ENCODE data around the gene SEMA3A. TPM values are rescaled to one million over a fixed set of nuclear protein-coding genes. Genes with fewer than 3 reads are reported as not detected.

SEMA3A gene
- total RNA-seq, 2 experiments from 2014 or later = not detected

GRCh38 chr7:83934118-83934734, 260.4 kb downstream of the SEMA3A start:
- POLR2A ChIA-PET = no interaction called here
- TF ChIP-seq CTCF (conservative IDR thresholded peaks at IDR 0.05; ENCODE audit: low read length) (peak; percentile 65), EZH2phosphoT487 (IDR thresholded peaks at IDR 0.05; ENCODE audit: borderline replicate concordance, low read depth, low read length) (no peak)
- no peaks in the 10 kb centered on the region for H3K4me1 ChIP-seq (ENCODE audit: insufficient read depth, low read length, poor library complexity, severe bottlenecking)
- no peak overlapping the region for H2AFZ ChIP-seq (ENCODE audit: low read length)
- H3K79me2 ChIP-seq (ENCODE audit: insufficient read depth, low read depth, low read length) = no peaks in the 10 kb centered on the region
- no peaks in the 10 kb centered on the region for H4K20me1 ChIP-seq (ENCODE audit: insufficient read depth, low read length)
- CTCF ChIA-PET (ENCODE audit: unreplicated experiment) = no interaction called here
- H3K36me3 ChIP-seq (ENCODE audit: insufficient read depth, low read length) = no peaks in the 10 kb centered on the region
- DNase-seq (ENCODE audit: low spot score) = no peak
- H3K4me2 ChIP-seq (ENCODE audit: low read length) = no peak overlapping the region
- H3K4me3 ChIP-seq (ENCODE audit: low read depth, low read length, poor library complexity, severe bottlenecking) = no peak overlapping the region
- H3K9me3 ChIP-seq (ENCODE audit: low read length) = no peaks in the 10 kb centered on the region
- BruUV-seq (replicated peaks) = no TSS peak
- no peak overlapping the region for H3K27ac ChIP-seq (ENCODE audit: low read depth, low read length, poor library complexity, severe bottlenecking)
- H3K9me2 ChIP-seq (ENCODE audit: insufficient read depth, low read length) = no peaks in the 10 kb centered on the region
- intact Hi-C loops (cut with micrococcal nuclease; ENCODE audit: unreplicated experiment) = no loop called here

- H2AFZ ChIP-seq (ENCODE audit: low read length) = no peak overlapping the region
- no peak for DNase-seq (ENCODE audit: low spot score)
- H3K27ac ChIP-seq (ENCODE audit: low read depth, low read length, poor library complexity, severe bottlenecking) = no peak overlapping the region
- intact Hi-C loops (cut with micrococcal nuclease; ENCODE audit: unreplicated experiment) = no loop called here
- H3K4me2 ChIP-seq (ENCODE audit: low read length) = no peak overlapping the region
- no peaks in the 10 kb centered on the region for H4K20me1 ChIP-seq (ENCODE audit: insufficient read depth, low read length)
- no peak for TF ChIP-seq EZH2phosphoT487 (IDR thresholded peaks at IDR 0.05; ENCODE audit: borderline replicate concordance, low read depth, low read length)
- no peak for TF ChIP-seq CTCF (conservative IDR thresholded peaks at IDR 0.05; ENCODE audit: low read length)
- BruUV-seq (replicated peaks) = no TSS peak
- no peaks in the 10 kb centered on the region for H3K4me1 ChIP-seq (ENCODE audit: insufficient read depth, low read length, poor library complexity, severe bottlenecking)
- no peaks in the 10 kb centered on the region for H3K9me2 ChIP-seq (ENCODE audit: insufficient read depth, low read length)
- no peaks in the 10 kb centered on the region for H3K79me2 ChIP-seq (ENCODE audit: insufficient read depth, low read depth, low read length)
- no peak overlapping the region for H3K4me3 ChIP-seq (ENCODE audit: low read depth, low read length, poor library complexity, severe bottlenecking)
- no peaks in the 10 kb centered on the region for H3K9me3 ChIP-seq (ENCODE audit: low read length)
- CTCF ChIA-PET (ENCODE audit: unreplicated experiment) = no interaction called here
- POLR2A ChIA-PET = interaction anchor here (1.2 kb wide), 1 partner anchor 24 kb away, joined by 5 read pairs; no protein-coding TSS in a partner anchor
- H3K36me3 ChIP-seq (ENCODE audit: insufficient read depth, low read length) = no peaks in the 10 kb centered on the region
Observed at GRCh38 chr7:83931968-83932367, 262.6 kb downstream of the SEMA3A start.

- Histone ChIP-seq H3K4me1 (ENCODE audit: insufficient read depth, low read length, poor library complexity, severe bottlenecking) (no peaks in the 10 kb centered on the region), H2AFZ (ENCODE audit: low read length) (no peak overlapping the region), H3K36me3 (ENCODE audit: insufficient read depth, low read length) (no peaks in the 10 kb centered on the region), H3K9me2 (ENCODE audit: insufficient read depth, low read length) (no peaks in the 10 kb centered on the region), H4K20me1 (ENCODE audit: insufficient read depth, low read length) (no peaks in the 10 kb centered on the region), H3K27ac (ENCODE audit: low read depth, low read length, poor library complexity, severe bottlenecking) (no peak overlapping the region), H3K9me3 (ENCODE audit: low read length) (no peaks in the 10 kb centered on the region), H3K79me2 (ENCODE audit: insufficient read depth, low read depth, low read length) (no peaks in the 10 kb centered on the region), H3K4me2 (ENCODE audit: low read length) (no peak overlapping the region), H3K4me3 (ENCODE audit: low read depth, low read length, poor library complexity, severe bottlenecking) (no peak overlapping the region)
- ChIA-PET CTCF (ENCODE audit: unreplicated experiment) (no interaction called here), POLR2A (interaction anchor here (0.6 kb wide), 1 partner anchor 207 kb away, joined by 3 read pairs; no protein-coding TSS in a partner anchor)
- TF ChIP-seq EZH2phosphoT487 (IDR thresholded peaks at IDR 0.05; ENCODE audit: borderline replicate concordance, low read depth, low read length) (no peak), CTCF (conservative IDR thresholded peaks at IDR 0.05; ENCODE audit: low read length) (no peak)
- DNase-seq (ENCODE audit: low spot score) = no peak
- BruUV-seq (replicated peaks) = no TSS peak
- intact Hi-C loops (cut with micrococcal nuclease; ENCODE audit: unreplicated experiment) = no loop called here
Observed at GRCh38 chr7:83930262-83930661, 264.3 kb downstream of the SEMA3A start.

All from OCI-LY7 (cell line).